HTERT RPE-1 (cell line): ENCODE data around the gene SNUPN.

Source experiments
- in situ Hi-C: fragments of 300-500 bp; cut with MboI; formaldehyde crosslinking; loops from 4 replicates; pipeline ENCODE4 v1.14.3; 2020; ENCODE audit warnings: low sequenced_read_pairs

The SNUPN gene

DNA sequence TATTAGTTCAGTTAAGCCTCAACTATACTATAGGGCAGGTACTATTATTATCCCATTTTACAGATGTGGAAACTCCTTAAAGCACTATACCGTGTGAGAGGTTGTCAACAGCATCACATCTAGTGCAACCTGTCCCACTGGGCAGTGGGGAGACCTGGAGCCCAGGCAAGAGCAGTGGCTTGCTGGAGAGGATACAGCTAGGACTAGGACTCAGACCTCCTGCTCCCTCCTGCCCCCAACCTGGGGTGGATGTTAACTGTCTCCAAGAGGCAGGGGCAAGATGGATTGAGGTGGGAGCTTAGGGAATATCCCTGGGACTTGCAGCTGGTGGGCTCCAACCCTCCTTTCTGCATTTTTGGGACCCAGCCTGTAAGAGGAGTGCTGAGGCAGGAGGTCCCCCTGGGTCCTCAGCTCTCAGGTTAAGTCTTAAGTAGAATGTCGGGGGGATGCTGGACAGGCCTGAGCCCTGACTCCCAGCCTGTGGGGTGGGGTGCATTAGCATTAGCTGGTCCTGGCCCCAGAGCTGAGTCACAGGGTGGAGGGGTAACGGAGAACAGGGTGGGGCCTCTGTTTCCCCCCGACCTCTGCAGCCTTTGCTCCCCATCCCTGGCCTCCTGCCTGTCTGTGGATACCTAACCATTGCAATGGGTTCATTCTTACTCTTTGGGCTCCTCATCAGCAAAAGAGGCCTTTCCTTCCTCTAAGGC is 28.8 kb upstream of the SNUPN start:
- in situ Hi-C loops: no loop called here

- in situ Hi-C loops: no loop called here
These were observed 27.9 kb upstream of the SNUPN start for GRCh38 chr15:75653347-75653913.

- in situ Hi-C loops: no loop called here
These were observed 26.5 kb upstream of the SNUPN start for GRCh38 chr15:75651810-75652543.

GRCh38 chr15:75650908-75651809 is 25.6 kb upstream of the SNUPN start:
- in situ Hi-C loops: no loop called here

- in situ Hi-C loops: no loop called here
These were observed 24.3 kb upstream of the SNUPN start for GRCh38 chr15:75649848-75650247.

GRCh38 chr15:75649045-75649761 is 23.7 kb upstream of the SNUPN start:
- in situ Hi-C loops: no loop called here

GRCh38 chr15:75648156-75649000 is 22.9 kb upstream of the SNUPN start:
- in situ Hi-C loops: no loop called here

GRCh38 chr15:75647370-75648155 is 22.0 kb upstream of the SNUPN start, which contains the start of gene SNX33:
SNX33 (plus strand) TSS chr15:75647912; CDS start chr15:75649103, 1,191 bp downstream.
- in situ Hi-C loops: no loop called here

GRCh38 chr15:75646944-75647364 is 21.4 kb upstream of the SNUPN start:
- in situ Hi-C loops: no loop called here

DNA sequence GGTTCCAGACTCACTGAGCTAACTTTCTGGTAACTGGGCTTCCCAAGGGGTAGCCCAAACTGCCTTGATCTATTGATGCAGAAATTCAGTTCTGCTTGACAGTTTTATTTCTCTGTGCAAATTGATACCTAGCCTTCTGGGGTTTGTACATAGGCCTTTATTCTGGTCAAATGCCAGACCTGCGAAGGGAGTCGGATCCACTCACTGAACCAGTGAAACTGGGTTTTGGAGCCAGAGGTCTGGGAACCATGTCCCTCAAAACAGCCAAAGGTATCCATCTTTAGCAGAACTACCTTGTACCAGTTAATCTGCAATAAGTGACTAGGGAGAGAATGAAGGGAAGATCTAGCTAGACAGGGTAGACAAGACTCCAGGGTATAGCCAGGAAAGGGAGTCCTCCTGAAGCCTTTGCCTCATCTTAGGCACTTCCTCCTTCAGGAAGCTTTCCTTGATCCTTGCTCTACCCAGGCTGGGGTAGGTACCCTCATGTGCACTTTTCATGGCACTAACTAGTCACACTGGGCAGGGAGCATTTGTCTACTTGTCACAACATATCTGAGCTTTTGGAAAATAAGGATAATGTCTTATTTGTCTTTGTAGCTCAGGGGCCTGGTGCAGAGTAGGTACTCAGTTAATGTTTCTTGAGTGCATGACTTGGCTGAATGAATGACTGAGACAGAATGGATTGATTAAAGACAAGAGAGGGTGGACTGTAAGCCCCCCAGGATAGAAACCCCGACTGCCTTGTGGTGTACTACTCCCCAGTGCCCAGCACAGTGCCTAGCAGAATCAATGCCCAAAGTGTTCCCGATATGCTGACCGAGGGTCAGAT is 20.8 kb upstream of the SNUPN start:
- in situ Hi-C loops: no loop called here

DNA sequence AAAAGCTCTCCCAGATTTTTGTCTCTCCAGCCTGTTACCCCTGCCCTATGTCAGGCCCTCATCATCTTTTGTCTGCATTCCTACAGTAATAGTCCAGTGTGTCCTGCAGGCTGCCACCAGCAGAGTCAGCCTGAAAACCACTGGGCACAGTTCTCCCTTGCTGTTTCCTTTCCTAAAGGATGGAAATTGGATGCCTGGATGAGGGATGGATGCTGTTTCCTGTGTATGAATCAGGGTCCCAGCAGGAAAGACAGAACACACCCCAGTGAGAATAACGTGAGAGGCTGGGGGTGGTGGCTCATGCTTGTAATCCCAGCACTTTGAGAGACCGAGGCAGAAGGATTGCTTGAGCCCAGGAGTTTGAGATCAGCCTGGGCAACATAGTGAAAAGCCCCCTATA is 18.9 kb upstream of the SNUPN start:
- in situ Hi-C loops: no loop called here

GRCh38 chr15:75641603-75642002 is 16.1 kb upstream of the SNUPN start:
- in situ Hi-C loops: no loop called here

- in situ Hi-C loops: no loop called here
These were observed 15.6 kb upstream of the SNUPN start for GRCh38 chr15:75641179-75641503.

- in situ Hi-C loops: no loop called here
These were observed 15.1 kb upstream of the SNUPN start for GRCh38 chr15:75640483-75641178.

DNA sequence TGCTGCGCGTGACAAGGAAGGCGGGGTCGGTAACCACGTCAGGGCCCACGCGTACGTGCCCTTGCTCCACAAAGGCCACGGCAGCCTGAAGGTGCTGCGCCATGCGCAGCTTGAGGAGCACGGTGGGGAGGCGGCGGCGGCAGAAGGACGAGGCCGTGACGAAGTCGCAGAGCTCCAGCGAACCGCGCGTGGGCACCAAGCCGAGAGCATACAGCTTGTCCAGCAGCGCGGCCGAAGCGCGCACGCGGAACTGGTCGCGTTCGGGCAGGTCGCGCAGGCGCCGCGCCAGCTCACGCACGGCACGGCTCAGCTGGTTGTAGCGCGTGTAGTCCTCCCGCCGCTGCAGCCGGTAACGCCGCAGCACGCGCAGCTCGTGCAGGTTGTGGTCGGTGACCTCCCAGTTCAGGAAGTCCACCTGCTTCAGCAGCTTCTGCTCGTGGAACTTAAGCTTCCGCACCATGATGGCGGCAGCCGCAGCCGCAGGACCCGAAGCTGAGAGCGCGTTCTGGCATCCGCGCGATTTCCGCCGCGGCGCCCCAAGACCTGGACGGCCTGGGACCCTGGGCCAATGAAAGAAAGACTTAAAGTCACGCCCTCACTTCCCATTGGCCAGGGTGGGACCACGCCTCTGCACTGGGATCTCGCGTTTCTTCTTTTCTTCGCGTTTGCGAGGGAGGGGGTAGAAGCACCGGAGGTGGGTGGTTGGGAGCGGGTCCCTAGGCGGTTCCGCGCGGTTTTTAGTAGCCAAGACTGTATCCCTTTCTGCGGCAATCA is 14.4 kb upstream of the SNUPN start, which contains the start of gene IMP3:
TSS of gene IMP3 (minus strand) at position 516 of the 774 bp plus-strand sequence. CDS start at position 460, 56 bp downstream.
- in situ Hi-C loops: no loop called here

DNA sequence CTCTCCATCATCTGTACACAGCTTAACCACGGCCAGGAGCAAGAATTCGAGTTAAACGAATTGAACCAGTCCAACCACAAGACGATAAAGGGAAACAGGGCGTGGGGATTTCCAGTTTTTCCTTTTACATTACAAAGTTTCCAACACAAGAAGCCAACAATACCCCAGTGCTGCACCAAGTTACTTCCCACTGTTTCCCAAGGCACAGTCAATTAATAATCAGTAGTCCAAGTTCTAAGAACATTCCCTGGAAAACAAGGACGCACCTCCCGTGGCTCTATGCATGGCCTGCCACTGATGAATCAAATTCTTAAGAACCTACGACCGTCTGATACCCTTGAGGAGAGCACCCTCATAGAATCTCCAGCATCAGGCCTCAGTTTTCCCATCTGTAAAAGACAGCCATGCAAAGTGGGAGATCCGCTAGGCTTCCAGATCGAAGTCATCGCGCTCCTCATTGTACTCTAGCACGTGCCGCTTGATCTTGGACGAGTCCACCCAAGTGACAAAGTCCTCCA is 13.7 kb upstream of the SNUPN start:
- in situ Hi-C loops: no loop called here
